OCI-LY1 (cell line): ENCODE measurements around the gene CEP97.

ENCODE experiments used
- H2AFZ ChIP-seq: fragments of 200-600 bp; sonication (generic), shearing (Covaris generic); 2 replicates; pipeline ENCODE4 v1.6.0; 2014; ENCODE audit warnings: antibody characterized with exemption, mild to moderate bottlenecking, low read length
- H3F3A ChIP-seq: fragments of 200-600 bp; sonication (generic), shearing (Covaris generic); 2 replicates; pipeline ENCODE4 v1.6.0; 2014; ENCODE audit warnings: mild to moderate bottlenecking, antibody characterized with exemption, low read length, moderate library complexity; ENCODE audit not compliant: insufficient read depth
- H3K27ac ChIP-seq: fragments of 200-600 bp; sonication (generic); 2 replicates; pipeline ENCODE4 v1.5.1; 2014; ENCODE audit warnings: low read length, mixed run types, mild to moderate bottlenecking, low read depth; ENCODE audit not compliant: poor library complexity, severe bottlenecking
- H3K27me3 ChIP-seq: fragments of 200-600 bp; sonication (generic); 2 replicates; pipeline ENCODE4 v1.6.0; 2014; ENCODE audit warnings: antibody characterized with exemption, mild to moderate bottlenecking, low read length, moderate library complexity; ENCODE audit not compliant: insufficient read depth
- H3K36me3 ChIP-seq: fragments of 200-600 bp; sonication (generic); 2 replicates; pipeline ENCODE4 v1.6.1; 2014; ENCODE audit warnings: mild to moderate bottlenecking, antibody characterized with exemption, low read length, moderate library complexity, mixed read lengths; ENCODE audit not compliant: insufficient read depth
- H3K4me1 ChIP-seq: fragments of 200-600 bp; sonication (generic); 2 replicates; pipeline ENCODE4 v1.5.1; 2014; ENCODE audit warnings: mild to moderate bottlenecking, low read length, moderate library complexity; ENCODE audit not compliant: insufficient read depth, severe bottlenecking
- H3K4me2 ChIP-seq: fragments of 200-600 bp; sonication (generic), shearing (Covaris generic); 2 replicates; pipeline ENCODE4 v1.6.1; 2014; ENCODE audit warnings: low read length
- H3K4me3 ChIP-seq: fragments of 200-600 bp; sonication (generic); 2 replicates; pipeline ENCODE4 v1.5.1; 2014; ENCODE audit warnings: low read length, low read depth, mild to moderate bottlenecking, mixed read lengths; ENCODE audit not compliant: poor library complexity, severe bottlenecking
- H3K79me2 ChIP-seq: fragments of 200-600 bp; shearing (Covaris generic); 2 replicates; pipeline ENCODE4 v1.6.1; 2016; ENCODE audit warnings: mixed run types, low read length, mixed read lengths; ENCODE audit not compliant: insufficient read depth
- H3K9ac ChIP-seq: fragments of 200-600 bp; sonication (generic), shearing (Covaris generic); 2 replicates; pipeline ENCODE4 v1.6.1; 2014; ENCODE audit warnings: mild to moderate bottlenecking, low read length, mixed read lengths
- H3K9me2 ChIP-seq: fragments of 200-600 bp; sonication (generic), shearing (Covaris generic); 2 replicates; pipeline ENCODE4 v1.6.1; 2014; ENCODE audit warnings: low read depth, mild to moderate bottlenecking, low read length, mixed read lengths
- H3K9me3 ChIP-seq: fragments of 200-600 bp; shearing (Covaris generic); 2 replicates; pipeline ENCODE4 v1.6.1; 2014; ENCODE audit warnings: low read length, mixed read lengths
- H4K20me1 ChIP-seq: fragments of 200-600 bp; sonication (generic), shearing (Covaris generic); 2 replicates; pipeline ENCODE4 v1.6.0; 2016; ENCODE audit warnings: mild to moderate bottlenecking, low read length; ENCODE audit not compliant: insufficient read depth
- EZH2 ChIP-seq: fragments of 200-600 bp; sonication (generic), shearing (Covaris generic); IDR thresholded peaks from 2 replicates; pipeline ENCODE4 v1.8.0; 2017; ENCODE audit warnings: borderline replicate concordance, mixed run types, mild to moderate bottlenecking, antibody characterized with exemption, low read length, moderate library complexity, mixed read lengths
- TF ChIP-seq, protein P1 (sequence below): fragments of 200-600 bp; sonication (generic), shearing (Covaris generic); IDR thresholded peaks from 2 replicates; pipeline ENCODE4 v1.5.1; 2017; ENCODE audit warnings: mild to moderate bottlenecking, antibody characterized with exemption, low read length, moderate library complexity, mixed read lengths

The CEP97 gene

DNA sequence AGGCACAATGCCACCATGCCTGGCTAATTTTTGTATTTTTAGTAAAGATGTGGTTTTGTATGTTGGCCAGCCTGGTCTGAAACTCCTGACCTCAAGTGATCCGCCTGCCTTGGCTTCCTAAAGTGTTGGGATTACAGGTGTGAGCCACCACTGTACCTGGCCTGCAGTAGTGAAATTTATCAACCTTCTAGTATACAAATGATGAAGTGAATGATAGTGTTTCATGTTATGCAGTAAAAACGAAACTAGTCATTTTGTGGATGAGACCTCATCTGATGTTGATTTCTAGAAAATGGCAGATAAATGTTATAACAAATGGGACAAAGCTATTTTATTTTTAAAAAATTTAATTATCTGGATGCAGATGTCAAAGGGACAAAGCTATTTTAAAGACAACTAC lies 87.5 kb downstream of the CEP97 start:
- peaks cover 2% of the 10 kb centered on the region; the same call in 1 of the 2 replicates for H3K36me3 ChIP-seq
- H3K9me2 ChIP-seq = no peaks in the 10 kb centered on the region
- H4K20me1 ChIP-seq = no peaks in the 10 kb centered on the region
- TF ChIP-seq EZH2 = no peak
- TF ChIP-seq, protein P1, sequence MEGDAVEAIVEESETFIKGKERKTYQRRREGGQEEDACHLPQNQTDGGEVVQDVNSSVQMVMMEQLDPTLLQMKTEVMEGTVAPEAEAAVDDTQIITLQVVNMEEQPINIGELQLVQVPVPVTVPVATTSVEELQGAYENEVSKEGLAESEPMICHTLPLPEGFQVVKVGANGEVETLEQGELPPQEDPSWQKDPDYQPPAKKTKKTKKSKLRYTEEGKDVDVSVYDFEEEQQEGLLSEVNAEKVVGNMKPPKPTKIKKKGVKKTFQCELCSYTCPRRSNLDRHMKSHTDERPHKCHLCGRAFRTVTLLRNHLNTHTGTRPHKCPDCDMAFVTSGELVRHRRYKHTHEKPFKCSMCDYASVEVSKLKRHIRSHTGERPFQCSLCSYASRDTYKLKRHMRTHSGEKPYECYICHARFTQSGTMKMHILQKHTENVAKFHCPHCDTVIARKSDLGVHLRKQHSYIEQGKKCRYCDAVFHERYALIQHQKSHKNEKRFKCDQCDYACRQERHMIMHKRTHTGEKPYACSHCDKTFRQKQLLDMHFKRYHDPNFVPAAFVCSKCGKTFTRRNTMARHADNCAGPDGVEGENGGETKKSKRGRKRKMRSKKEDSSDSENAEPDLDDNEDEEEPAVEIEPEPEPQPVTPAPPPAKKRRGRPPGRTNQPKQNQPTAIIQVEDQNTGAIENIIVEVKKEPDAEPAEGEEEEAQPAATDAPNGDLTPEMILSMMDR = no peak
- H3K4me3 ChIP-seq = no peak overlapping the region
- H3K27ac ChIP-seq = no peak overlapping the region
- H3K4me2 ChIP-seq = no peak overlapping the region
- no peaks in the 10 kb centered on the region for H3F3A ChIP-seq
- no peak overlapping the region for H2AFZ ChIP-seq
- H3K27me3 ChIP-seq = no peaks in the 10 kb centered on the region
- H3K9ac ChIP-seq = no peak overlapping the region
- H3K79me2 ChIP-seq = no peaks in the 10 kb centered on the region
- no peaks in the 10 kb centered on the region for H3K9me3 ChIP-seq
- peaks cover 22% of the 10 kb centered on the region for H3K4me1 ChIP-seq

DNA sequence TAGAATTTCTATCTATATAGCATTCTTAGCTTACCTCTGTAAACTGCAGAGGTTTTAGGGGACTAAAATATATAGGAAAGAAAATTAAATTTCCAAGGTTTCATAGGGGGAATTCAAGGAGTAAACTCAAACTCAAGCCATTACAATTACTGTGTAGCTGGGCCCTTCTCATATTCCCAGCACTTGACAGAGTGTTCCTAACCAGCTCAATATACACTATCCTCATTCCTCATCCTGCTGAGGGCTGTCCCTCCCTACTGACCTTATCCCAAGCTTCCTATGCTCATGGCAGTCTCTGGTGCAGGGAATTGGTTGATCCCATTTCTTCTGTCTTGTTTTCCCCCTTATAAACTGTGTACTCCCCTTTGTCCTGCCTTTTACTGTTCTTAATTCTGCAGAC lies 88.5 kb downstream of the CEP97 start:
- H2AFZ ChIP-seq = no peak overlapping the region
- no peaks in the 10 kb centered on the region for H3K9me2 ChIP-seq
- H3K9me3 ChIP-seq = no peaks in the 10 kb centered on the region
- H3K4me3 ChIP-seq = no peak overlapping the region
- H3K27ac ChIP-seq = no peak overlapping the region
- no peaks in the 10 kb centered on the region for H3K27me3 ChIP-seq
- H3K4me1 ChIP-seq = peaks cover 30% of the 10 kb centered on the region
- no peaks in the 10 kb centered on the region for H3F3A ChIP-seq
- TF ChIP-seq EZH2 = no peak
- TF ChIP-seq, protein P1 = no peak
- H3K4me2 ChIP-seq = no peak overlapping the region
- H3K79me2 ChIP-seq = no peaks in the 10 kb centered on the region
- H3K9ac ChIP-seq = no peak overlapping the region
- H4K20me1 ChIP-seq = no peaks in the 10 kb centered on the region
- peaks cover 10% of the 10 kb centered on the region; the same call in 1 of the 2 replicates for H3K36me3 ChIP-seq

DNA sequence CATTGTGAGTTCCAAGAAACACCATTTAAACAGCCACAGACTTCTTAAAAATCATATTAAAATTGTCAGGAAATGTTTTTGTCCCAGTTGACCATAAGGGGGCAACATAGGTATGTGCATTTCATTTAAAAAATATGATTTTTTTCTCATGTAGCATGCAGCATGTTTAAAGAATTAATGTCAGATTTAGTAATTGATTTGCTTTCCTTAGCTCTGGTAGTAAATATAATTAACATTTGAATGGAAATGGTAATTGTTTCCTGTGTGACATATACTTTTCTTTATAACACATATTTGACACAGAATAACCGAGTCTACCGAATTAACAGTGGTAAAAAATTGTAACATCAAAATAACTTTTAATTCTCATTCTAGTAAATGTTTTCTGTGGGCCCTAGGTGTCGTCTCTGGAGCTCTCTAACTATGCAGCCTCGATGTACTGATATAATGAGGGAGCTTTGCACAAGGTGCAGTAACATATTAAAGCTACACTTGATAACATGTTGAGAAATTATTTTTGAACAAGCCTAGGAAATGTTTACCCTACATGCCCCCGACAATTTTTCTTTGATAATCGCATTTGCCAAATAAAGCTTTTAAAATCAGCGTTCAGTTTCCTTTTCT lies 89.5 kb downstream of the CEP97 start:
- Histone ChIP-seq H3K9ac (no peak overlapping the region), H3K4me3 (no peak overlapping the region), H3K9me3 (no peaks in the 10 kb centered on the region), H3K27me3 (no peaks in the 10 kb centered on the region), H3K27ac (peak overlapping the region; percentile 38), H3K36me3 (peaks cover 10% of the 10 kb centered on the region; the same call in 1 of the 2 replicates), H3K4me1 (peaks cover 36% of the 10 kb centered on the region), H4K20me1 (no peaks in the 10 kb centered on the region), H2AFZ (no peak overlapping the region), H3K9me2 (no peaks in the 10 kb centered on the region), H3K4me2 (peak overlapping the region; percentile 20; the same call in 1 of the 2 replicates), H3K79me2 (no peaks in the 10 kb centered on the region), H3F3A (no peaks in the 10 kb centered on the region)
- TF ChIP-seq, protein P1 = peak; percentile 63
- TF ChIP-seq EZH2 = no peak
